ENCODE data around the gene MAP2K5.
A peak's percentile ranks its signal among the peaks of the same experiment; 100 is the strongest.

The MAP2K5 gene

DNA sequence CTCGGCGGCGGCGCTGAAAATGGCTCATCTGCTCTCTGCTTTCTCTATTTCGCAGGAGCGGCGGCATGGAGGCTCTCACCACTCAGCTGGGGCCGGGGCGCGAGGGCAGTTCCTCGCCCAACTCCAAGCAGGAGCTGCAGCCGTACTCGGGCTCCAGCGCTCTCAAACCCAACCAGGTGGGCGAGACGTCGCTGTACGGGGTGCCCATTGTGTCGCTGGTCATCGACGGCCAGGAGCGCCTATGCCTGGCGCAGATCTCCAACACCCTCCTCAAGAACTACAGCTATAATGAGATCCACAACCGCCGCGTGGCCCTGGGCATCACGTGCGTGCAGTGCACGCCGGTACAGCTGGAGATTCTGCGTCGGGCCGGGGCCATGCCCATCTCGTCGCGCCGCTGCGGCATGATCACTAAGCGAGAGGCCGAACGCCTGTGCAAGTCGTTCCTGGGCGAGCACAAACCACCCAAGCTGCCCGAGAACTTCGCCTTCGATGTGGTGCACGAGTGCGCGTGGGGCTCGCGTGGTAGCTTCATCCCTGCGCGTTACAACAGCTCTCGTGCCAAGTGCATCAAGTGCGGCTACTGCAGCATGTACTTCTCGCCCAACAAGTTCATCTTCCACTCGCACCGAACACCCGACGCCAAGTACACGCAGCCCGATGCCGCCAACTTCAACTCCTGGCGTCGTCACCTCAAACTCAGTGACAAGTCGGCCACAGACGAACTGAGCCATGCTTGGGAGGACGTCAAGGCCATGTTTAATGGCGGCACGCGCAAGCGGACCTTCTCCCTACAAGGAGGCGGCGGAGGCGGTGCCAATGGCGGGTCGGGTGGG is 283.6 kb downstream of the MAP2K5 start:
- DNase-seq (ENCODE audit: low read depth, low spot score) = no peak
- Histone ChIP-seq H3K27ac (no peak overlapping the region), H3K9ac (ENCODE audit: insufficient read length) (no peak overlapping the region), H3K36me3 (ENCODE audit: insufficient read depth, low read length) (no peaks in the 10 kb centered on the region), H3K9me3 (ENCODE audit: low read depth, low read length) (no peaks in the 10 kb centered on the region), H3K4me3 (peak overlapping the region; percentile 62)
- TF ChIP-seq EZH2 (IDR thresholded peaks at IDR 0.05) (peak; percentile 93), FOXP2 (optimal IDR thresholded peaks at IDR 0.05; ENCODE audit: control extremely low read depth, extremely low read length, insufficient read depth) (no peak)

DNA sequence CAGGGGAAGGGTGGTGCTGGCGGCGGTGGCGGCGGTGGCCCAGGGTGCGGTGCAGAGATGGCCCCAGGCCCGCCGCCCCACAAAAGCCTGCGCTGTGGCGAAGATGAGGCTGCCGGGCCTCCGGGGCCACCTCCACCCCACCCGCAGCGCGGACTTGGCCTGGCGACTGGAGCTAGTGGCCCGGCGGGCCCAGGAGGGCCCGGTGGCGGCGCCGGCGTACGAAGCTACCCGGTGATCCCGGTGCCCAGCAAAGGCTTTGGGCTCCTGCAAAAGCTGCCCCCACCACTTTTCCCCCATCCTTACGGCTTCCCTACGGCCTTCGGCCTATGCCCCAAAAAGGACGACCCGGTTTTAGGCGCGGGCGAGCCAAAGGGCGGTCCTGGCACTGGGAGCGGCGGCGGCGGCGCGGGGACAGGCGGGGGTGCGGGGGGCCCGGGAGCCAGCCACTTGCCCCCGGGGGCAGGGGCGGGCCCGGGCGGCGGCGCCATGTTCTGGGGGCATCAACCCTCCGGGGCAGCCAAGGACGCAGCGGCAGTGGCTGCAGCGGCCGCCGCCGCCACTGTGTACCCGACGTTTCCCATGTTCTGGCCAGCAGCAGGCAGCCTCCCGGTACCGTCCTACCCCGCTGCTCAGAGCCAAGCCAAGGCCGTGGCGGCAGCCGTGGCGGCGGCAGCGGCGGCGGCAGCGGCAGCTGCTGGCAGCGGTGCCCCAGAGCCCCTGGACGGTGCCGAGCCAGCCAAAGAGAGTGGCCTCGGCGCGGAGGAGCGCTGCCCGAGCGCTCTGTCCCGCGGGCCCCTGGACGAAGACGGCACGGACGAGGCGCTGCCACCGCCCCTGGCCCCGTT is 284.4 kb downstream of the MAP2K5 start:
- Histone ChIP-seq H3K4me3 (no peak overlapping the region), H3K9ac (ENCODE audit: insufficient read length) (no peak overlapping the region), H3K27ac (no peak overlapping the region), H3K9me3 (ENCODE audit: low read depth, low read length) (no peaks in the 10 kb centered on the region), H3K36me3 (ENCODE audit: insufficient read depth, low read length) (no peaks in the 10 kb centered on the region)
- no peak for DNase-seq (ENCODE audit: low read depth, low spot score)
- TF ChIP-seq FOXP2 (optimal IDR thresholded peaks at IDR 0.05; ENCODE audit: control extremely low read depth, extremely low read length, insufficient read depth) (no peak), EZH2 (IDR thresholded peaks at IDR 0.05) (no peak), POLR2AphosphoS5 (IDR thresholded peaks at IDR 0.05; ENCODE audit: borderline replicate concordance, low read depth, low read length) (no peak)

DNA sequence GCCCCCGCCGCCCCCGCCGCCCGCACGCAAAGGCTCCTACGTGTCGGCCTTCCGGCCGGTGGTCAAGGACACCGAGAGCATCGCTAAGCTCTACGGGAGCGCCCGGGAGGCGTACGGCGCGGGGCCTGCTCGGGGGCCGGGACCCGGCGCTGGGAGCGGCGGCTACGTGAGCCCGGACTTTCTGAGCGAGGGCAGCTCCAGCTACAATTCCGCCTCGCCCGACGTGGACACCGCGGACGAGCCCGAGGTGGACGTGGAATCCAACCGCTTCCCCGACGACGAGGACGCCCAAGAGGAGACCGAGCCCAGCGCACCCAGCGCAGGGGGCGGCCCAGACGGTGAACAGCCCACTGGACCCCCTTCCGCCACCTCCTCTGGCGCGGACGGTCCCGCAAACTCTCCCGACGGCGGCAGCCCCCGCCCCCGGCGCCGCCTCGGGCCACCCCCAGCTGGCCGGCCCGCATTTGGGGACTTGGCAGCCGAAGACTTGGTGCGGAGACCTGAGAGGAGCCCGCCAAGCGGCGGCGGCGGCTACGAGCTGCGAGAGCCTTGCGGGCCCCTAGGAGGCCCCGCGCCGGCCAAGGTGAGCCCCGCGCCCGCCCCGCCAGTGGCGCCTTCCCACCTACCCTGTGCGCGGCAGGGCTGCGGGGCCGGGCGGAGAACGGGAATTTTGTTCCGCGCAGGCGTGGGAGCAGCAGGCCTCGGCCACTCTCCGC is 285.2 kb downstream of the MAP2K5 start:
- Histone ChIP-seq H3K36me3 (ENCODE audit: insufficient read depth, low read length) (no peaks in the 10 kb centered on the region), H3K9ac (ENCODE audit: insufficient read length) (no peak overlapping the region), H3K4me3 (no peak overlapping the region), H3K9me3 (ENCODE audit: low read depth, low read length) (no peaks in the 10 kb centered on the region), H3K27ac (no peak overlapping the region)
- DNase-seq (ENCODE audit: low read depth, low spot score) = no peak
- TF ChIP-seq EZH2 (IDR thresholded peaks at IDR 0.05) (no peak), FOXP2 (optimal IDR thresholded peaks at IDR 0.05; ENCODE audit: control extremely low read depth, extremely low read length, insufficient read depth) (no peak), POLR2AphosphoS5 (IDR thresholded peaks at IDR 0.05; ENCODE audit: borderline replicate concordance, low read depth, low read length) (no peak)

DNA sequence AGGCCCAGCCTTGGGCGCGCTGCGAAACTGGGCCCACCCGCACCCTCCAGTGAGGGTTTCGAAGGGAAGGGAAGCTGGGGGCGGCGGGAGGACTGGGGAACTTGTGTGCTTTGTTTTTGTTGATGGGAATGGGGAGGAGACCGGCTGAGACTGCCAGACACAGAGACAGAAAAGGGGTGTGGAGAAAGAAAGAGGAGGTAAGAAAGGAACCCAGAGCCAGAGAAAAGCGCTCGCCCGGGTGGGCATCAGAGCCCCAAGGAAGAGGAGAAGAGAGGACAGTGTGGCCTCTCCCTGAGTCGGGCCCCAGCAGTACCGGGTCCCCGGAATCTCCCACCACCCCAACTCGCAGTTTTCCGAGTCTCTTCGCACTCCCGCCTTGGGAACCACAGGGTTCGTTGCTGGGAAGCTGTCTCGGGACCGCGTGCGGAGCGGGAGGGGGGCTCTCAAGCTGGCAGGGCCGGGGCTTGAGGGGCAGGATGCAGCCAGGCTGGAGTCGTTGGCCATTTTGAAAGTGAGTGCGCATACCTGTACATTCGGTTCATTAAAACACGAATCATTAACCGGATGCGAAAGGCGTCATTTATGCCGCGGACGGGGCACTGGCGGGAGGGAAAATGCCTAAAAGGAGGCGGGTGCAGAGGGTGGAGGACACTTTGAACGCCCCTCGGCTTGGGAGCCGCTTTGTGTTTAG is 285.9 kb downstream of the MAP2K5 start:
- Histone ChIP-seq H3K27ac (no peak overlapping the region), H3K36me3 (ENCODE audit: insufficient read depth, low read length) (no peaks in the 10 kb centered on the region), H3K9ac (ENCODE audit: insufficient read length) (no peak overlapping the region), H3K4me3 (no peak overlapping the region), H3K9me3 (ENCODE audit: low read depth, low read length) (no peaks in the 10 kb centered on the region)
- no peak for DNase-seq (ENCODE audit: low read depth, low spot score)
- TF ChIP-seq FOXP2 (optimal IDR thresholded peaks at IDR 0.05; ENCODE audit: control extremely low read depth, extremely low read length, insufficient read depth) = no peak
- TF ChIP-seq POLR2AphosphoS5 (IDR thresholded peaks at IDR 0.05; ENCODE audit: borderline replicate concordance, low read depth, low read length) = no peak
- TF ChIP-seq EZH2 (IDR thresholded peaks at IDR 0.05) = no peak

DNA sequence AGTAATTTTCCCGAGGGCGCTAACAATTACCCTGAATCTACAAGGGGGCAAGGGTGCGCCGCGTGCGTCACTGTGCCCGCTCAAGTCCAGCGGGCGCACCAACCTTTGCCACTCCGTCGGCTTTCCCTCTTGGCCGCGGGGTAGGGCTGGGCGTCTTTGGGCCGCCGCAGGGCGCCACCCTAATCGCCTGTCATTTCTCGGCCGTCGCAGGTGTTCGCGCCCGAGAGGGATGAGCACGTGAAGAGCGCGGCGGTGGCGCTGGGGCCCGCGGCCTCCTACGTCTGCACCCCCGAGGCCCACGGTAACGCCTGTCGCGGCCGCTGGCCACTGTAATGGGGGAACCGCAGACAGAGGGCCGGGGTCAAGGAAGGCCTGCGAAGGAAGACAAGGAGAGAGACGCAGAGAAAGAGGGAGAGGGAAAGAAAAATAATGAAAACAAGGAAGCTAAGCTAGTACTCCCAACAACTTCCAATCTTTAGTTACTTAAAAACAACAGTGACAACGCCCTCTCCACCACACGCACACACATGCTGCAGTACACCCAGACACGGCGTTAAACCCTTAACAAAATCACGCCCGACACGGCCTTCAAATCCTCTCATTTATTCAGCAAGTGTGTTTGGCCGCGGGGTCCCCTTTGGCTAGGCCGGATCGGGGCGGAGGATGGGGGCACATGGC is 286.6 kb downstream of the MAP2K5 start:
- Histone ChIP-seq H3K36me3 (ENCODE audit: insufficient read depth, low read length) (no peaks in the 10 kb centered on the region), H3K4me3 (no peak overlapping the region)
- TF ChIP-seq FOXP2 (optimal IDR thresholded peaks at IDR 0.05; ENCODE audit: control extremely low read depth, extremely low read length, insufficient read depth) (no peak), EZH2 (IDR thresholded peaks at IDR 0.05) (no peak), POLR2AphosphoS5 (IDR thresholded peaks at IDR 0.05; ENCODE audit: borderline replicate concordance, low read depth, low read length) (no peak)

DNA sequence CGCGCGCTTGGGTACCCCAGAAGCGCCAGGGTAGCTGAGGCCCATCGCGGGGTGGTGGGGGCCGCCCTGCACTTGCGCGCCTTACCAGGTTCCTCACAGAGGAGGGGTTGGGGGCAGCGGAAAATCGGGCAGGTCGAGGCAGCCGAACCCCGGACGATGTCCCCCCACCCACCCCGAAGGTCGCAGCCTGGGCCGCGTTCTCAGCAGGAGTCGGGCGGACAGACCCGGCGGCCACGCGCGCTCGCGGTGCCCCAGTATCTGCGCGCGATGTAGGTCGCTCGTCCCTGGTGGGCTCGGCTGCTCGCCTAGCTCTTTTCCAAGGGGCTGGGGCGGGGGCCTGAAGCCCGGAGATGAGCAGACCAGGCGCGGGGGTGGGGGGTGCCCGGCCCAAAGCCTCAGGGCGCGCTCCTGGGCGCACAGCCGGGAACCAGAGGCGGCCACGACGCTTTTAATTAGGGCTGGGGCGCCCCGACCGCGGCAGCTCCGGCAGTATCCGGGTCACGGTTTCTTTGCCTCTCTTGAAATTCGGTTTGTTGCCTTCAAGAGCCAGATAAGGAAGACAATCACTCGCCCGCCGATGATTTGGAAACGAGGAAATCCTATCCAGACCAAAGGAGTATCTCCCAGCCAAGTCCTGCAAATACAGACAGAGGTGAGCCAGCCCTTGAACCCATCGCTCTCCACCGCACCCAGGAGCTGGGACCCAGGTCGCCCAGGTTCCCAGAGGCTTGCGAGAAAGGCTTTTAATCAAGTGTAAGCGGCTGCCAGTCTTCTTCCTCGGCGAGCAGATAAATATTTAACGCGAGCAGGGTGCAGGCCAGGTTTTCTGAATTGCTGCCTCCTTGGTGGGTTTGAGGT is 287.4 kb downstream of the MAP2K5 start:
- TF ChIP-seq FOXP2 (optimal IDR thresholded peaks at IDR 0.05; ENCODE audit: control extremely low read depth, extremely low read length, insufficient read depth) = no peak
- TF ChIP-seq EZH2 (IDR thresholded peaks at IDR 0.05) = no peak
- no peak for TF ChIP-seq POLR2AphosphoS5 (IDR thresholded peaks at IDR 0.05; ENCODE audit: borderline replicate concordance, low read depth, low read length)
- DNase-seq (ENCODE audit: low read depth, low spot score) = no peak
- H3K4me3 ChIP-seq = no peak overlapping the region
- no peak overlapping the region for H3K27ac ChIP-seq
- H3K36me3 ChIP-seq (ENCODE audit: insufficient read depth, low read length) = no peaks in the 10 kb centered on the region
- H3K9me3 ChIP-seq (ENCODE audit: low read depth, low read length) = no peaks in the 10 kb centered on the region
- H3K9ac ChIP-seq (ENCODE audit: insufficient read length) = no peak overlapping the region

More for the DNA sequence above, 286.6 kb downstream of the MAP2K5 start:
- DNase-seq (ENCODE audit: low read depth, low spot score) = no peak
- H3K9ac ChIP-seq (ENCODE audit: insufficient read length) = no peak overlapping the region
- H3K27ac ChIP-seq = no peak overlapping the region
- H3K9me3 ChIP-seq (ENCODE audit: low read depth, low read length) = no peaks in the 10 kb centered on the region

DNA sequence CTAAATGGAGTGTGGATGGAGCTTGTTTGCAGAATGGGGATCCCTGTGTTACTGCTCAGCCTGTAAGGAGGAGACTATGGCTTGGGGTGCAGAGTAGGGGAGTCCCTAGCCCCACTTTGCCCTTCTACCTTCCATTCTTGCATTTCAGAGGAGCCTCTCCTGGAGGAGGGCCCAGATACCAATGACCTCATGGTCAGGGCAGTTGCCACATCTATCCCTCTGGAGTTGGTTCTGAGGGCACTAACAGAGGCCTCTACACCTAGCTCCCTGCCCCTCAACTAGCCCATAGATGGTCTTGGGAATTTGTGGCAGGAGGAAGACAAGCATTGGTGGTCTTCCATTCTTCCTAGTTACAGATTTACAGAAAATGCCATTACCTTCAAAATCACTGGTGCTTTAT is 288.9 kb downstream of the MAP2K5 start:
- no peak for DNase-seq (ENCODE audit: low read depth, low spot score)
- Histone ChIP-seq H3K9me3 (ENCODE audit: low read depth, low read length) (no peaks in the 10 kb centered on the region), H3K4me3 (no peak overlapping the region), H3K36me3 (ENCODE audit: insufficient read depth, low read length) (no peaks in the 10 kb centered on the region), H3K27ac (no peak overlapping the region), H3K9ac (ENCODE audit: insufficient read length) (no peak overlapping the region)
- no peak for TF ChIP-seq POLR2AphosphoS5 (IDR thresholded peaks at IDR 0.05; ENCODE audit: borderline replicate concordance, low read depth, low read length)
- TF ChIP-seq FOXP2 (optimal IDR thresholded peaks at IDR 0.05; ENCODE audit: control extremely low read depth, extremely low read length, insufficient read depth) = no peak
- TF ChIP-seq EZH2 (IDR thresholded peaks at IDR 0.05) = no peak

All from SK-N-MC (cell line).